Measurements from ENCODE around the gene GREM2. TPM values are rescaled to one million over a fixed set of nuclear protein-coding genes. Genes with fewer than 3 reads are reported as not detected.

Gene GREM2
- total and polyA plus RNA-seq, 10 of the 15 experiments (the other 5 are each of a cell fraction or from before 2014, with no cell fraction given), result not detected

GRCh38 chr1:240652549-240652948, 40.6 kb upstream of the GREM2 start:
- no TSS peak for BruUV-seq (replicated peaks)
- SMC1A ChIA-PET (ENCODE audit: uncharacterized antibody, unreplicated experiment), result interaction anchor here (0.6 kb wide), 1 partner anchor 207 kb away, joined by 3 read pairs; no protein-coding TSS in a partner anchor
- Histone ChIP-seq H3K4me2 (ENCODE audit: control insufficient read depth, insufficient read depth) (no peak overlapping the region), H3K9ac (ENCODE audit: control insufficient read depth, insufficient read depth, low read length) (no peak overlapping the region), H3K79me2 (ENCODE audit: control insufficient read depth, insufficient read depth, low read length) (no peaks in the 10 kb centered on the region), H3K4me1 (ENCODE audit: control insufficient read depth, insufficient read depth, low read length) (no peaks in the 10 kb centered on the region), H3K27me3 (replicated peaks in 1 of 2; ENCODE audit: control insufficient read depth in 2 of 2, insufficient read depth in 2 of 2, low read length in 1 of 2) (no peaks in the 10 kb centered on the region), H2AFZ (ENCODE audit: control insufficient read depth, low read depth, low read length) (no peak overlapping the region), H3K4me3 (no peak overlapping the region), H4K20me1 (ENCODE audit: control insufficient read depth, insufficient read depth) (no peaks in the 10 kb centered on the region), H3K9me3 (replicated peaks; ENCODE audit: control insufficient read depth, insufficient read depth, low read length) (no peaks in the 10 kb centered on the region), H3K27ac (ENCODE audit: control insufficient read depth, insufficient read depth) (no peak overlapping the region), H3K36me3 (ENCODE audit: control insufficient read depth in 2 of 2, insufficient read depth in 2 of 2, low read length in 1 of 2) (no peaks in the 10 kb centered on the region)
- CTCF ChIA-PET, result no interaction called here
- FAIRE-seq (no peak), ATAC-seq (no peak), DNase-seq (ENCODE audit: low read depth, low spot score) (no peak)
- POLR2A ChIA-PET, result no interaction called here
- under 1% methylated on average over 8 of the region's 8 CpGs for WGBS (ENCODE audit: insufficient coverage, insufficient replicate concordance, low lambda C conversion rate, missing lambda C conversion rate)
- TF ChIP-seq RAD21 (IDR thresholded peaks at IDR 0.05; ENCODE audit: insufficient read depth, low read depth, low read length) (no peak), MAX (IDR thresholded peaks at IDR 0.05; ENCODE audit: low read depth, low read length) (no peak), HDGF (IDR thresholded peaks at IDR 0.05) (no peak), IKZF1 (conservative IDR thresholded peaks at IDR 0.05) (no peak), ZNF207 (IDR thresholded peaks at IDR 0.05; ENCODE audit: borderline replicate concordance) (no peak), FOXK2 (IDR thresholded peaks at IDR 0.05) (no peak), WRNIP1 (IDR thresholded peaks at IDR 0.05; ENCODE audit: borderline replicate concordance, low read depth, low read length) (no peak)
- RAD21 ChIA-PET (ENCODE audit: unreplicated experiment), result no interaction called here
- in situ Hi-C loops (cut with MboI), result no loop called here
- intact Hi-C loops (cut with micrococcal nuclease; ENCODE audit: unreplicated experiment), result no loop called here

- Histone ChIP-seq H3K27me3 (replicated peaks in 1 of 2; ENCODE audit: control insufficient read depth in 2 of 2, insufficient read depth in 2 of 2, low read length in 1 of 2) (no peaks in the 10 kb centered on the region), H3K27ac (ENCODE audit: control insufficient read depth, insufficient read depth) (no peak overlapping the region), H3K79me2 (ENCODE audit: control insufficient read depth, insufficient read depth, low read length) (no peaks in the 10 kb centered on the region), H3K9me3 (replicated peaks; ENCODE audit: control insufficient read depth, insufficient read depth, low read length) (no peaks in the 10 kb centered on the region), H4K20me1 (ENCODE audit: control insufficient read depth, insufficient read depth) (no peaks in the 10 kb centered on the region), H3K4me2 (ENCODE audit: control insufficient read depth, insufficient read depth) (no peak overlapping the region), H3K36me3 (ENCODE audit: control insufficient read depth in 2 of 2, insufficient read depth in 2 of 2, low read length in 1 of 2) (no peaks in the 10 kb centered on the region), H2AFZ (ENCODE audit: control insufficient read depth, low read depth, low read length) (no peak overlapping the region), H3K4me3 (no peak overlapping the region), H3K4me1 (ENCODE audit: control insufficient read depth, insufficient read depth, low read length) (no peaks in the 10 kb centered on the region), H3K9ac (ENCODE audit: control insufficient read depth, insufficient read depth, low read length) (no peak overlapping the region)
- intact Hi-C loops (cut with micrococcal nuclease; ENCODE audit: unreplicated experiment), result no loop called here
- FAIRE-seq, result no peak
- no peak for ATAC-seq
- no TSS peak for BruUV-seq (replicated peaks)
- CTCF ChIA-PET, result no interaction called here
- in situ Hi-C loops (cut with MboI), result no loop called here
- RAD21 ChIA-PET (ENCODE audit: unreplicated experiment), result no interaction called here
- no peak for DNase-seq (ENCODE audit: low read depth, low spot score)
- SMC1A ChIA-PET (ENCODE audit: uncharacterized antibody, unreplicated experiment), result no interaction called here
- POLR2A ChIA-PET, result no interaction called here
- no peak for TF ChIP-seq REST (IDR thresholded peaks at IDR 0.05; ENCODE audit: low read depth, low read length)
- TF ChIP-seq YY1 (IDR thresholded peaks at IDR 0.05; ENCODE audit: low read depth, low read length), result no peak
- no peak for TF ChIP-seq JUND (IDR thresholded peaks at IDR 0.05; ENCODE audit: low read depth, low read length)
Observed at GRCh38 chr1:240650877-240651276, 38.9 kb upstream of the GREM2 start.

All from GM12878 (cell line).